SH-SY5Y (cell line): ENCODE data around the gene PAXX.

ENCODE experiments used
- GATA2 ChIP-seq: IDR thresholded peaks from 2 replicates; pipeline ENCODE4 v1.6.1; 2011; ENCODE audit warnings: mild to moderate bottlenecking, low read depth, low read length
- GATA3 ChIP-seq: IDR thresholded peaks from 2 replicates; pipeline ENCODE4 v1.6.1; 2011; ENCODE audit warnings: low read depth, mild to moderate bottlenecking, low read length, moderate library complexity

DNA sequence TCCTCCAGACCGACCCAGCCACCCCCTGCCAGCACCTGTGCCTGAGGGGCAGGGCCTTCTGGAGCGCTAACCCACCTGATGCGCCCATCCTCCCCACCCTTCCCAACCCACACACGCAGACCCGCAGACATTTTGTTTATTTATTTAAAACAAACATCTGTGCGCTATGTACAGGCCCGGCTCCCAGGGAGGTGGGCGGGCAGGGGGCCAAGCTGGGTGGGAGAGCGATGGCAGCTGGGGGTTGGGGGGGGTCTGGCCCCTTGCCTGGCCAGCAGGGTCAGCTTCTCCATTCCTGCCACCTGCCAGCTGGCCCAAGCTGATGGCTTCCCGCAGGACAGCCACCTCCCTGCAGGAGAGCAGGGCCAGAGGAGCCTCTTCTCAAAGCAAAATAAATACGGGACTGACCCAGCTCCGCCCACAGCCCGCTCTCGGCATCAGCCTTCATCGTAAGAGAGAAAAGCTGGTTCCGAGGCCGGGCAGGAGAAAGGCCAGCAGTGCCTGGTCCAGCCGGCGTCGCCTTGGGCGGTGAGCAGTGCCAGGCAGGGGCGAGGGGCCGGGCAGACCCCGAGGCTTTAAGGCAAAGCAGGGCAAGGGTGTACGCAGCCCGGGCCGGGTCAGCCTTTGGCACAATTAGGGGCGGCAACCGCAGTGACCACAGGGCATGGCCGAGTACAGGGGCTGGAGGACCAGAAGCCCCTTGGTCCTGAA is 15.0 kb downstream of the PAXX start:
- no peak for TF ChIP-seq GATA3
- TF ChIP-seq GATA2: no peak
